Astrocyte of the spinal cord (primary cell): ENCODE measurements around the gene SLC5A11.

Experiments used
- DNase-seq: peaks from one replicate; pipeline ENCODE4 v3.0.0; 2011; ENCODE audit warnings: low read depth, low spot score
- H3K4me3 ChIP-seq: 2 replicates; pipeline ENCODE4 v1.5.1; 2011; ENCODE audit warnings: low read depth, mild to moderate bottlenecking, low read length, moderate library complexity
- CTCF ChIP-seq: IDR thresholded peaks from 2 replicates; pipeline ENCODE4 v1.5.1; 2012; ENCODE audit warnings: low read depth, mild to moderate bottlenecking, low read length, inconsistent platforms
- in situ Hi-C: cut with HindIII; loops from 2 replicates; pipeline ENCODE4 v1.10.0; 2017; ENCODE audit warnings: low sequenced_read_pairs

Gene SLC5A11

DNA sequence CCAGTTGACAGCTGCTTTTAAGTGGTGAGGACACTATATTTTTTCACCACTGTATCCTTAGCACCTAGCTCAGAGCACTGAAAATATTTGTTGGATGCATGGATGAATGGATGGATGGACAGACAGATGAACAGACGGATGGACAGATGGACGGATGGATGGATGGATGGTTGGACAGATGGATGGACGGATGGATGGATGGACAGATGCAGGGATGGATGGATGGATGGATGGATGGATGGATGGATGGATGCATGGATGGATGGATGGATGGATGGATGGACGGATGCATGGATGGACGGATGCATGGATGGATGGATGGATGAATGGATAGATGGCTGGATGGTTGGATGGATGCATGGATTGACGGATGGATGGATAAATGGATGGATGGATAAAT, 12.4 kb upstream of the SLC5A11 start:
- no peak for DNase-seq
- H3K4me3 ChIP-seq = no peak overlapping the region
- TF ChIP-seq CTCF = no peak
- in situ Hi-C loops = no loop called here

GRCh38 chr16:24834459-24835335, 11.1 kb upstream of the SLC5A11 start:
- TF ChIP-seq CTCF = peak; percentile 79
- H3K4me3 ChIP-seq = no peak overlapping the region
- in situ Hi-C loops = no loop called here
- DNase-seq = peak; percentile 41

- no peak for TF ChIP-seq CTCF
- in situ Hi-C loops = no loop called here
- no peak for DNase-seq
- H3K4me3 ChIP-seq = no peak overlapping the region
These were observed 8.9 kb upstream of the SLC5A11 start for GRCh38 chr16:24836836-24837235.

- in situ Hi-C loops = no loop called here
These were observed 7.8 kb upstream of the SLC5A11 start for GRCh38 chr16:24837969-24838368.

DNA sequence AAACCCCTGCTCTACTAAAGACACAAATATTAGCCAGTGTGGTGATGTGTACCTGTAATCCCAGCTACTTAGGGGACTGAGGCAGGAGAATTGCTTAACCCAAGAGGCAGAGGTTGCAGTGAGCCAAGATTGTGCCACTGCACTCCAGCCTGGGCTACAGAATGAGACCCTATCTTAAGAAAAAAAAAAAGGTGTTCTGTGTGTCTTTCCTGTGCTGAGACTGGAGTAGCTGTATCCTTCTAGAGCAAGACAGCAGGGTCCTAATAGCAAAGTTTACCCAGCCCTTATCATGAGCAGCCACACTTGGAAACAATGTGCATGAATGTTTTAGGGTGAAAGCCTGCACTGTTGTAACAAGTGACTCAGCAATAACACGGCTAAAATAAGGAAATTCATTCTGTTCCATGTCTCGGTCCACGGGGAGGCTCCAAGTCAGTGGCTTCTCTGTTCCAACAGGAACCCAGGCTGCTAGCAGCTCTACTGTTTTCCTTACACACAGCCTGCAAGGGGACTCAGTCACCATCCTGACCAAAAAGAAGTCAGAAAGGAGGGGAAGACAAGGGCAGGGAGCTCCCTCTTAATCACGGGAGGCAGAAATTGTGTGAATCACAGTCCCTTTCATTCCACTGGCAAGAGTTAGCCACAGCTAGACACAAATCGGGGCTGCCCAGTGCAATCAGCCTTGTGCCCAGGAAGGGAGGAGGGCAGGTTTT, 7.1 kb upstream of the SLC5A11 start:
- TF ChIP-seq CTCF = no peak
- DNase-seq = peak; percentile 70
- in situ Hi-C loops = no loop called here
- no peak overlapping the region for H3K4me3 ChIP-seq

More at GRCh38 chr16:24837969-24838368, 7.8 kb upstream of the SLC5A11 start:
- H3K4me3 ChIP-seq = no peak overlapping the region
- no peak for DNase-seq
- TF ChIP-seq CTCF = no peak

DNA sequence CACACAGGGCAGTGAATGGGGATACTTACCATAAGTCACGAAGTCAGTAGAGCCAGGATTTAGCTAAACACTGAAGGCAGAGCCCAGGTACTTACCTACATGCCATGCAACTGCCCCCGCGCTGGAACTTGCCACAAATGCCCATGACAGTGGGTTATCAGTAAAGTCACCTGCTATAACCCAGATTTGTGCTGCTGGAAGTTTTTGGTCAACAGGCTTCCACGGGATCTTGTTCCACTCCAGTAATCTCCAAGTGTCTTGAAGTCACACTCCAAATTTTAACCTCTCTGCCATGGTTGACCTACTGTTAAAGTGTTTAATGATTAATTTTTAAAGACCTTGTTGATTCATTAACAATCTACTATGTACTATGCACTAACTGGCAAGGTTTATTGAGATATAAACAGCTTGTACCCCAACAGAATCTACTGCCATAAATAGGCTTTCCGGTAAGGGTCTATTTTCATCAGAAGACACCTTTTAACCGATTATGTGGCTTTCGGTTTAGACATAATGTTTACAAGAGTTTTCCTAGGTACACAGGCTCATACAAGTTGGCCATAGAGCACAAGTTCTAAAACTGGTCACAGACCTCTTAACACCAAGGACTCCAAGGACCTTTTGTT, 6.3 kb upstream of the SLC5A11 start:
- H3K4me3 ChIP-seq = no peak overlapping the region
- in situ Hi-C loops = no loop called here
- DNase-seq = no peak
- TF ChIP-seq CTCF = no peak
